BLaER1 (cell line): Measurements from ENCODE around the gene TMEM271.

Experiments
- H3K27ac ChIP-seq: shearing (Covaris generic); formaldehyde crosslinking; 2 replicates; pipeline ENCODE4 v1.8.1; 2022
- H3K27me3 ChIP-seq: shearing (Covaris generic); formaldehyde crosslinking; 2 replicates; pipeline ENCODE4 v1.8.1; 2022
- H3K36me3 ChIP-seq: shearing (Covaris generic); formaldehyde crosslinking; 2 replicates; pipeline ENCODE4 v1.8.1; 2022
- H3K4me1 ChIP-seq: shearing (Covaris generic); formaldehyde crosslinking; 2 replicates; pipeline ENCODE4 v1.8.1; 2022
- H3K4me2 ChIP-seq: shearing (Covaris generic); formaldehyde crosslinking; 2 replicates; pipeline ENCODE4 v1.8.1; 2022
- H3K4me3 ChIP-seq: shearing (Covaris generic); formaldehyde crosslinking; 2 replicates; pipeline ENCODE4 v1.8.1; 2022
- H3K9ac ChIP-seq: shearing (Covaris generic); formaldehyde crosslinking; 2 replicates; pipeline ENCODE4 v1.8.1; 2022
- H3K9me3 ChIP-seq: shearing (Covaris generic); formaldehyde crosslinking; 2 replicates; pipeline ENCODE4 v1.8.1; 2022
- H4K20me1 ChIP-seq: shearing (Covaris generic); formaldehyde crosslinking; 2 replicates; pipeline ENCODE4 v1.8.1; 2022
- Cebpa-rat ChIP-seq: shearing (Covaris generic); IDR thresholded peaks from 2 replicates; pipeline ENCODE4 v1.8.1; 2022

Gene TMEM271

GRCh38 chr4:525660-526059 lies 50.4 kb downstream of the TMEM271 start:
- no peak for TF ChIP-seq Cebpa-rat
- H3K4me3 ChIP-seq, result no peak overlapping the region
- H3K4me1 ChIP-seq, result no peaks in the 10 kb centered on the region
- no peak overlapping the region for H3K4me2 ChIP-seq
- no peak overlapping the region for H3K27ac ChIP-seq
- no peaks in the 10 kb centered on the region for H4K20me1 ChIP-seq
- H3K27me3 ChIP-seq, result no peaks in the 10 kb centered on the region
- peaks cover 82% of the 10 kb centered on the region for H3K36me3 ChIP-seq
- no peak overlapping the region for H3K9ac ChIP-seq
- no peaks in the 10 kb centered on the region for H3K9me3 ChIP-seq

GRCh38 chr4:524196-524595 lies 51.9 kb downstream of the TMEM271 start:
- no peaks in the 10 kb centered on the region for H4K20me1 ChIP-seq
- H3K4me2 ChIP-seq, result no peak overlapping the region
- H3K4me1 ChIP-seq, result no peaks in the 10 kb centered on the region
- H3K9me3 ChIP-seq, result no peaks in the 10 kb centered on the region
- H3K4me3 ChIP-seq, result no peak overlapping the region
- no peak overlapping the region for H3K9ac ChIP-seq
- H3K36me3 ChIP-seq, result peaks cover 70% of the 10 kb centered on the region
- H3K27ac ChIP-seq, result no peak overlapping the region
- no peak for TF ChIP-seq Cebpa-rat
- H3K27me3 ChIP-seq, result no peaks in the 10 kb centered on the region
